ENCODE data around the gene SMCO3.

DNA sequence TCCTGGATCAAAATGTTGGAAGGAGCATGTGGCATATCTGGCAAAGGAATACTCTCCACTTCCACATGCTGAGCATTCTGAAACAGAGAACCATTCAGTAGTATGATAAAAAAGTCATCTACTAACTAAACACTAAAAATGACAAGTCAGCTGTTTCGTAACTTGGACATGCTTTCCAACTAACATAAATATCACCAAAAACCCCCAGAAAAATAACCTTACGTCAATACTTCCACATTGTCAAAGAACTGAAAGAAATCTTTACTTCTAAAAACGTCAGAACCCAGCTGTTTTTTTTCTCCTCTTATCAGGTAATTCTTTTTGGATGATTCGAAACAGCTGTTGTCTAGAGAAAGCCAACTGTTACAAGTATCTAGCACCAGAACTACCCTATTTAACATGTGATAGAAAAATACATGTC, 18.9 kb downstream of the SMCO3 start:
- TF ChIP-seq TP53 (CRISPR knock-in tag; IDR thresholded peaks at IDR 0.05) (no peak), ELF4 (CRISPR knock-in tag; IDR thresholded peaks at IDR 0.05; ENCODE audit: low read depth) (no peak), SP1 (CRISPR knock-in tag; conservative IDR thresholded peaks at IDR 0.05) (no peak), ATF1 (CRISPR knock-in tag; IDR thresholded peaks at IDR 0.05) (no peak), MLX (CRISPR knock-in tag; IDR thresholded peaks at IDR 0.05) (no peak), ZBTB21 (CRISPR knock-in tag; IDR thresholded peaks at IDR 0.05; ENCODE audit: borderline replicate concordance) (no peak)
- TF ChIP-seq, protein P1, sequence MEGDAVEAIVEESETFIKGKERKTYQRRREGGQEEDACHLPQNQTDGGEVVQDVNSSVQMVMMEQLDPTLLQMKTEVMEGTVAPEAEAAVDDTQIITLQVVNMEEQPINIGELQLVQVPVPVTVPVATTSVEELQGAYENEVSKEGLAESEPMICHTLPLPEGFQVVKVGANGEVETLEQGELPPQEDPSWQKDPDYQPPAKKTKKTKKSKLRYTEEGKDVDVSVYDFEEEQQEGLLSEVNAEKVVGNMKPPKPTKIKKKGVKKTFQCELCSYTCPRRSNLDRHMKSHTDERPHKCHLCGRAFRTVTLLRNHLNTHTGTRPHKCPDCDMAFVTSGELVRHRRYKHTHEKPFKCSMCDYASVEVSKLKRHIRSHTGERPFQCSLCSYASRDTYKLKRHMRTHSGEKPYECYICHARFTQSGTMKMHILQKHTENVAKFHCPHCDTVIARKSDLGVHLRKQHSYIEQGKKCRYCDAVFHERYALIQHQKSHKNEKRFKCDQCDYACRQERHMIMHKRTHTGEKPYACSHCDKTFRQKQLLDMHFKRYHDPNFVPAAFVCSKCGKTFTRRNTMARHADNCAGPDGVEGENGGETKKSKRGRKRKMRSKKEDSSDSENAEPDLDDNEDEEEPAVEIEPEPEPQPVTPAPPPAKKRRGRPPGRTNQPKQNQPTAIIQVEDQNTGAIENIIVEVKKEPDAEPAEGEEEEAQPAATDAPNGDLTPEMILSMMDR (IDR thresholded peaks at IDR 0.05): no peak
- TF ChIP-seq, protein P2, sequence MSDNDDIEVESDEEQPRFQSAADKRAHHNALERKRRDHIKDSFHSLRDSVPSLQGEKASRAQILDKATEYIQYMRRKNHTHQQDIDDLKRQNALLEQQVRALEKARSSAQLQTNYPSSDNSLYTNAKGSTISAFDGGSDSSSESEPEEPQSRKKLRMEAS (CRISPR knock-in tag; IDR thresholded peaks at IDR 0.05): no peak
- TF ChIP-seq, protein P3, sequence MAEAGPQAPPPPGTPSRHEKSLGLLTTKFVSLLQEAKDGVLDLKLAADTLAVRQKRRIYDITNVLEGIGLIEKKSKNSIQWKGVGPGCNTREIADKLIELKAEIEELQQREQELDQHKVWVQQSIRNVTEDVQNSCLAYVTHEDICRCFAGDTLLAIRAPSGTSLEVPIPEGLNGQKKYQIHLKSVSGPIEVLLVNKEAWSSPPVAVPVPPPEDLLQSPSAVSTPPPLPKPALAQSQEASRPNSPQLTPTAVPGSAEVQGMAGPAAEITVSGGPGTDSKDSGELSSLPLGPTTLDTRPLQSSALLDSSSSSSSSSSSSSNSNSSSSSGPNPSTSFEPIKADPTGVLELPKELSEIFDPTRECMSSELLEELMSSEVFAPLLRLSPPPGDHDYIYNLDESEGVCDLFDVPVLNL (CRISPR knock-in tag; IDR thresholded peaks at IDR 0.05; ENCODE audit: borderline replicate concordance, low read depth): no peak

Measured in WTC11 (cell line).